HUDEP-2 (cell line): ENCODE measurements around the gene ACTR1A.
"Not testable (repeated sequence)": the region's sequence is repeated elsewhere in the genome, so short reads cannot be mapped to it uniquely, and the experiment has no call there.

Source experiments
- DNase-seq, 76 experiments: peaks; one replicate each; lab custom pipeline; 2025; ENCODE audit not compliant: unreplicated experiment in 76 of 76; lab: John Stamatoyannopoulos, UW

ACTR1A gene

DNA sequence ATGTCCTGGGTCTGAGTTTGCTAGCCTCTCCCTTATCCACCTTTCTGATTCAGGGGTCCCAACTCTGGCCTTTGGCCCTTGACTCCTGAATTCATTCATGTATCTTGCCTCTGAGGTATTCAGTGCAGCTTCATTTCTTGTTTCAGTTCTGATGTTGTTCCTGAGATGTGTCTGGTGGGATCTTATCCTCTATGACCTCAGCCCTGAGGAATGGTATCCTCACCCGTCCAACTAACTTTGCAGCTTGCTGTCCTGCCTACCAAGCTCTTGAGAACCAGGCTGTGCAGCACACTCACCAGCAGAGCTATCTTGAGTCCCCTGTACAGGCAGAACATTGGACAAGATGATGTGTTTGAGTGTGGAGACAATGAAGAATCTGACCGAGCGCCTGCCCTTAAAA is 15.0 kb upstream of the ACTR1A start:
- DNase-seq, result no peak

DNA sequence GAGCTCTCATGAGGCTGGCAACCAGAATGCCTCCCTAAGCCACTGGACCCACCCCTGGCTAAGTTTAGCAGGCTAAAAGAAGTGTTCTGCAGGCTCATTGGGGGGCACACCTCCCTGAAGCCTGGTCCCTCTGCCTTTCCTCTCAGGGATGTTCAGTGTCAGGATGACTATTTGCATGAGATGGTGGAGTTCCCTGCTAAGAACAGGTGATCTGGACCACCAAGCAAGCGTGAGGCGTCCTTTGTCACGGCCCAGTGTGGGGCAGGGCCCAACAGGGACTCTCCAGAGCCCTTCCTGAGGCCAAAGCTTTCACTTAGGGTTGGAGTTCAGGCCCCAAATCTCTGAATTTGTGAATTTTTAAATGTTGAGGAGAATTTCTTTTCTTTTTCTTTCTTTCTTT is 13.2 kb upstream of the ACTR1A start:
- DNase-seq, result no peak

DNA sequence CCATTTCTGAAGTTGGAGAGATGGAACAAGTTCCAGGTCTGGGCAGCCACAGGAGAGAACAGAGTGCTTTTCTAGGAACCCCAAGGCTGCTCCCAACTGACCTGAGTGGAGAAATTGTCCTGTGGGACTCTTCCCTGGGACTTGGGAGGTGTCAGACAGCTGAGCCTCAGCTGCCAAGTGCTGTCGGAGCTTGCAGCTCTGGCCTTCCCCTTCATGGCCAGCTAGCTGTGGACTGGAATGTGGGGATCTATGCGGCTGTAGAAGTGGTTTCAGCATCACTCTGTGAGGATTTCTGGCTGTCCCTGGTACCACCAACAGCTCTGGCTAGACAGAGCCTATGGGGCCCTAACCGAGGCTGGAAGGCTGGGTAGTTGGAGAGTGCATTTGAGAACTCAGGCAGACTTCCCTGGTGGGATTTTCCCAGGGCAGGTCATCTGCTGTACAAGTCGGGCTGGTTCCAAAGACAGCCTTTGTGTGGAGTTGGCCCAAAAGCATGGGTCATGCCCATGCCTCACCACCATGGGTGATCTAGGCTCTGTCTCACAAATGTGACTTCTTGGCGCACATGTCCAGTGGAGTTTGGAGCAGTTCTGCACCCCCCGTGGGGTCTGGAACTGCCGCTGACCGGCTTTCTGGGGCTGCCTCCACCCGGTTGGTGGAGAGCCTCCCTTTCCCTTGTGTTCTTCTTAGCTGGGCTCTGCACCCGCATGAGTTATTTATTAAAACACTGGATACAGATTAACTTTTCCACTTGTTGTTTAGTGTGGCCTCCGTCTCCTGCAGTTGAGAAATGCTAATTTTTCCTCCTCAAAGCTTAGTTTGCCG is 12.2 kb upstream of the ACTR1A start:
- DNase-seq, result no peak

DNA sequence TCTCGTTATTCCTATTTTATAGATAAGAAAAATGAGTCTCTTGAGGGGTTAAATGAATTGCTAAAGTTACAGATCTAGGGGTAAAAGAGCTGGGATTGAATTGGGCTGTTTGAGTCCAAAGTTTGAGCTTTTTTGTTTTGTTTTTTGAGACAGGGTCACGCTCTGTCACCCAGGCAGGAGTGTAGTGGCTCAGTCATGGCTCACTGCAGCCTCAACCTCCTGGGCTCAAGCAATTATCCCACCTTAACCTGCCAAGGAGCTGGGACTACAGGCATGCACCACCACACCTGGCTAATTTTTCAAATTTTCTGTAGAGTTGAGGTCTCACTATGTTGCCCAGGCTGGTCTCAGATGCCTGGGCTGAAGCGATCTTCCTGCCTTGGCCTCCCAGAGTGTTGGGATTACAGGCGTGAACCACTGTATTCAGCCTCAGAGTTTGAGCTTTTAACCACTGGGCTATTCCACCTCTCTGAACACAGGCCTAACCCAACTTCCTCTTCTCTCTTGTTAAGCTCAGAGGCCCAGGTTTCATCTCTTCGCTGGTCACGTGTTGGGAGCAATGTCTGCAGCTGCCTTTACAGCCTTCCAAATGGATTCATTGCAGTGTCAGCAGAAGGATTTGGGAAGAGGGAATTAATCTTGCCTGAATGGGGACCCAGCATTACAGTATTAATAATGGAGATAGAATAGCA is 9.2 kb upstream of the ACTR1A start:
- DNase-seq, result no peak

DNA sequence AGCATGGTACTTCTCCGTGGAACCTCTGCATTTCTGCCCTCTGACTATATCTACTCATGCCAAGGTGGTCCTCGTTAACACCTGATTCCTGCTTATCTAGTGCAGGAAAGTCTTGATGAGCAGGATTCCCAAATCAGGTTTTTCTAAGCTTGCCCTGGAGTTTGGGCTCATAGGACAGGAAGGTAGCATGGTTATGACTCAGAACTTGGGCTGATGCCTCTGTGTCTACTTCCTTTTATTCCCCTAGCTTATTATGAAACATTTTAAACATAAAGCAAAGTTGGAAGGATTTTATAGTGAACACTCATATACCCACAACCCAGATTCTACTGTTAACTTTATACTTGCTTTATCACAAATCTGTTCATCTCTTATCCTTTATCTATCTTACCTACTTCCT is 6.9 kb upstream of the ACTR1A start:
- DNase-seq, result no peak

DNA sequence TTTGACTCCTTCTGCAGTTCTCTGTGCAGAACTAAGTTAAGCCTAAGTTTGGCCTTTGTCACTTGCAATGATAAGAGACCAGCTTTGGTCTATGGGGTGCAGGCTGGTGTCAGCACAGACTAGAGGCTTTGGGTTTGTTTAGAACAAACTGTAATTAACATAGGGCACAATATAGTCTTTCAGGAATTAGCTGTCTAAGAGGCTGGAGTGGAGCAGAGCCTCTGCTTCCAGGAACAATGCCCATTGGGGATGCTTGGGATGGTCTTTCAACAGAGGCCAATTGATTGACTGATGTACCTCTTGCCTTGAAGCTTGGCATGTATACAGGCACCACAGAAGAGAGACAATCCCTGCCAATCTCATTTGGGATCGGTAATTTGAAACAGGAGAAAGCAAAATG is 6.0 kb upstream of the ACTR1A start:
- DNase-seq, result no peak

DNA sequence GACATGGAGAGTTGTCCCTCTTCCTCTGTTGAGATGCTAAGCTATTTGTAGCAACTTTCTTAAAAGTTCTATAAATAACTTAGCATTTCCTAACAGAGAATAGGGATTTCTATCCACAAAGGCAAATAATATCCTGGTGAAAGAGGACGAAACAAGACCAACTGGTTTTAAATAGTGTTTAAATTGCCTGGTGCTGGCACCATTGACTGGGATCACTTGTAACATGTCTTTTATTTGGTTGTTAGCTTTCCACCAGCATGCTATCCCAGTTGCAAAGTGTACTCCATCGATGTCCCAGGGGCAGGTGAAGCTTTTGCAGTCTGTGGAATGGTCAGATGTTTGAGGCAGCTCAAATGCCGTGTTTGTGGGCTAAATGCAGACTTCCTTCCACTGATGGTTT is 5.0 kb upstream of the ACTR1A start:
- no peak for DNase-seq

DNA sequence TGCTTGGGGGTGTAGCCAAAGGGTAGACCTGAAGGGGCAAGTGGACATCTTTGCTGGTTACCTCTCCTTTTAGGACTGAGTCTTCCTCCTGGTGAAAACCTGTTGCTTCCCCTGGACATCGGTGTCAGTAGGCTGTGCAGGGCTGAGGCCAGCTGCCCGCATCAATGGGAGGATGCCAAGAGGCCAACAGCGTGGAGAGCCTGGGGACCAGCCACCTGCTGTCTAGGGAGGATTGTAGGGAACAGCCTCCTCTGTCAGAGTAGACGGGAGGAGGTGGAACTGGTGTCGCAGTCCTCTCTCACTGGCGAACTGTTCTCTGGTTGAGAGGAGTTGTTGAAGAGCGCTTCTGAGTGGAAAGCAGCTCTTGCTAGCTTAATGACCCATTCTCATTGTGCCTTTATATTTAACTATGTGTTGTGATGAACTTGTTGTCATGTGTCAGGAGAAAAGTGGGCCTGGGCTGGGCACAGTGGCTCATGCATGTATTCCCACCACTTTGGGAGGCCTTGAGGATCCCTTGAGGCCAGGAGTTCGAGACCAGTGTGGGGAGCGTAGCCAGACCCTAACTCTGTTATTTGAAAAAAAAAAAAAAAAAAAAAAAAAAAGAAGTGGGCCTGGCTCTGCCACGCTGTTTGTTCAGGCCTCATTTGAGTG is 3.1 kb upstream of the ACTR1A start:
- no peak for DNase-seq

DNA sequence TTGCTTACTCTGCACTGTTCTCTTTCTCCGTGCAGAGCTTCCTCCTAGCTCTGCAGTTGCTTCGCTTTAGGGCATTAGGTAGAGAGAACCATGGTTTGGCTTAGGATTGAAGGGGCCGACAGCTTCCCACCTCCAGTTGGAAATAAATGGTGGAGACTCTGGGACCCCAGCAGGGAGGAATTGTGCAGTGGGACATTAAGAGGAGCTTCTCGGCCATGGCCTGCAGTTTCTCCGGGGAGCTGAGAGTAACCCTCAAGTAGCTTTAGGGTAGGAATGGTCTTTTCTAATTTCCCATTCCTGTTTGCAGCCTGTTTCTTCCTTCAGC is 2.4 kb upstream of the ACTR1A start:
- DNase-seq, result peak in 1 of 76 experiments; percentile 10

DNA sequence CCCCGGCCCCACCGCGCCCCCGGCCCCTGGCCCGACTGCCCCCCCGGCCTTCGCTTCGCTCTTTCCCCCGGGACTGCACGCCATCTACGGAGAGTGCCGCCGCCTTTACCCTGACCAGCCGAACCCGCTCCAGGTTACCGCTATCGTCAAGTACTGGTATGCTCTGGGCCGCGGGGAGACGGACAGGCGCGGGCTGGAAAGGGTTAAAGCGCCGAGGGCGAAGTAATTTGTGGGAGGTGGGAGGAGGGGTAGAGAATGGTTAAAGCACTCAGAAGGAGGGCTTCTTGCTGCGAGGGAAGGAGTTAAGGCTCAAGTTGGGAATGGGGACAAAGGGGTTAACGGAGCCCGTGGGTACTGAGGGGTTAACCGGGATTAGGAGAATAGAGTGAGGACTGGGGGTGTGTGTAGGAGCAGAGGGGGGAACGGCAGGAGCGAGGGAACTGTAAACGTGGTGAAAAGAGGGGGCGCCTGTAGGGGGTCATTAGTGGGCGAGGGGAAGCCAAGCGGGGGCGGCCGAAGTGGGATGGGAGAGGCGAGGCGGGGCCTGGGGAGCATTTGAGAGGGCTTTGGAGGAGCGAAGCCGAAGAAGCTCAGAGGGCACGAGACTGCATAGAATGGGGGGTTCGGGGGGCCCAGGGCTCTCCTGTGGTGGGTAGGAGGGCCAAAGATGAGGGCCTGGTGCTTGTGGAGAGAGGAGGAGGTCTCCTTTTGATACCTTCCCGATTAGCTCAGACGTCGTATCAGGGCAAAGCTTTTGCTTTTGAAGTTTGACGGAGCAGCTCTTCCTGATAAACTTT is 1.9 kb upstream of the ACTR1A start:
- DNase-seq, result peak in 18 of 76 experiments; percentile 5 to 39 (median 12)

DNA sequence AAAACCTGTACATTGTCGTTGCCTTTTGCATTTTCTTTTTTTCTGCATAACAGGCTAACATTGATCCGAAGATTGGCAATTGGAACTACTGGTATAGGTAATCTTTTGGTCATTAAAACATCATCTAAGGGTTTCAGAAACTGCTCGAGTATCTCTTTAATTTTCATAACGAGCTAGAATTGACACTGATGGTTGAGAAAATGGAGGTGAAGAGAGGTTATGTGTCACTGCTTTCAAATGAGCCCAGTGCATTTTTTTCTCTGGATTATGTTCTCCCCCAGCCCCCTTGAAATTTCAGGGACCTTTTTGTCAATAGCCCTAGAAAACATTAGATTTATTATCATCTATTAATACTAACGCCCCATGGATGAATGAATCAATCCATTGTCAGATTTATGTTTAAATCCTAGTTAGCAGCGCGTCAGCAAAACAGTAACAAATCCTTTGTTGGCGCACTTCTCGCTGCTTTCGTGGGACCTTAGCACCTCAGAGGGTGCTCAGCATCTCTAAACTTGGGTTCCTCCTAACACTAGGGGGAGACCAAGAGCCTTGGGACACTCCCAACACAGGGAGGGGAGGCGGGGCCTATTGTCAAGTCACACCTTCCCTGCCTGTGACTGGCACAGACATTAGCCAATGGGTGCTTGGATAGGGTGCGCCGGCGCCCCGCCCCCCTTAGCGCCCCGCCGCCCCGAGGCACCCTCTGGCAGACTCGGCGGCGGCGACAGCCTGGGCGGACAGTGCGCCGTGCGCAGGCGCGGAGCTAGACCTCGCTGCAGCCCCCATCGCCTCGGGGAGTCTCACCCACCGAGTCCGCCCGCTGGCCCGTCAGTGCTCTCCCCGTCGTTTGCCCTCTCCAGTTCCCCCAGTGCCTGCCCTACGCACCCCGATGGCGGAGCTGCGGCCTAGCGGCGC is 1.0 kb upstream of the ACTR1A start, which contains the start of gene SUFU:
TSS of gene SUFU (plus strand) at position 709 of the 915 bp plus-strand sequence. CDS start at position 890, 181 bp downstream.
- DNase-seq, result peak in 75 of 76 experiments; percentile 26 to 99 (median 96)

DNA sequence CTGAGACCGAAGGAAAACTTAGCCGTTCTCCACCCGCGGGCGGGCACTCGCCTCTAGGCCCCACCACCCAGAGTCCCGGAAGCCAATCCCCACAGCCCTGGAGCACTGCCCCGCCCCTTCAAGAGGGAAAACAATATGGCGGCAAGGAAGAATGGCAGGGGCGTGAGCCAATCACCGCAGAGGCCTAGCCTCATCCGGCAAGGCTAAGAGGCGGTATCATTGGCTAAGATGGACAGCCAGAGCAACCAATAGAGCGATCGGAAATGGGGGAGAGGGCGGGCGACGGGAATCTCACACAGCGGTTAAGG is 529 bp downstream of the ACTR1A start:
- DNase-seq, result peak in 75 of 76 experiments; percentile 88 to 99 (median 98)

DNA sequence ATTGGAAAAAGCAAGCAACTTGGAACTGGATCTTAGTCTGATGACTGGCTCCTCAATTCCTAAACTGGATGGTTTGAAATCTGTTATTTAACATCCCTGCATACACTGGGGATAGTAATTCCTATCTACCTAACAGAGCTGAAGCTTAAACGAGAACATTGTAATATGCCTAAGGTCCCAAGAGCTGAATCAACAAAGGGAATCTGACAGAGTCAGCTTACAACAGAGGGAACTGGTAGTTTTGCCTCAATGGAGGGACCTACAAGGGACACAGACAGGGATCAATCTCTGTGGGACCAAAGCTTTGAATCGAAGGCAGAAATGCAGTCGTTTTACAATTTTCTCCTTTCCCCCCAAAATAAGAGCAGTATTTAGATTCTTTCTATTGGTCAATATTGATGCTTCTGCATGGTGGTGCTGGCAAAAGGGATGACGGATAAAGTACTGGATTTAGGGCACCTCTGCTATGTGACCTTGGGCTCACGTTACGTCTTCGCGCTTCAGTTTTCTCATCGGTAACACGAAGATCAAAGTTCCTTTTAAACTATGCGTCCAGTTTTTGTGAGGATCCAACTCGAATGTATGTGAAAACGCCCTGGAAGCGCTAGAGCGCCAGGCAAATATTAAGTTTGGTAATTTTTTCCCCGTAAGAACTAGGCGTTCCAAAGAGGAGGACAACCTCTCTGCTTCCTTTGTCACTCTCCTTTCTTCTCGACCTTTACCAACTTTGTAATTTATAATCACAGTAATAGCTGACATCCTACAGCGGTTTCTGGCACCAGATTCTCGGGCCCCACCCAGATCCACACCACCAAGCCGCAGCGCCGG is 1.1 kb downstream of the ACTR1A start:
- DNase-seq, result no peak

DNA sequence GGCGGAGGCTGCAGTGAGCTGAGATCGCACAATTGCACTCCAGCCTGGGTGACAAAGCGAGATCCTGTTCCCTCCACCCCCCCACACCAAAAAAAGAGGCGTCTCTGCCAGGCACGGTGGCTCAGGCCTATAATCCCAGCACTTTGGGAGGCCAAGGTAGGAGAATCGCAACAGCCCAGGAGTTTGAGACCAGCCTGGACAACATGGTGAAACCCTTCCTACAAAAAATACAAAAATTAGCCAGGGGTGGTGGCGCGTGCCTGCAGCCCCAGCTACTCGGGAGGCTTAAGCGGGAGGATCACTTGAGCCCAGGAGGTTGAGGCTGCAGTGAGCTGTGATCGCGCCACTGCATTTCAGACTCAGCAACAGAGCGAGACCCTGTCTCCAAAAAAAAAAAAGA is 1.8 kb downstream of the ACTR1A start:
- DNase-seq, result not testable (repeated sequence)

DNA sequence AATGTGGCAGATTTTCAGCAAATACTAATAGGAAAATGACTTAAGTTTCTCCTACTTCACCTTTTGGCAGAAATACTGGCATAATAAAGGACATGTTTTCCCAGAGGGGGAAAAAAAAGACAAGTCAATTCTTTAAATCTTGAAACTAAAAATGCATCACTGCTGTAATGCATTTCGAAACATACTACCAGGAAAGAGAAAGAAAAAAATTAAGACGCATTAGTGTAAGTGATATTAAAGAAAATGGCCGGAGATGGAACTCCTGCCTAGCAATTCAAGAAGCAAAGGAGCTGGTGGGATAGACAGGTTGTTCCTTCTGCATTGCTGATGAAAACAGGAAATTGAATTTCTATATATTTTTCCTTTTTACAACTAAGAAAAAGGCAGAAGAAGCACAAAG is 3.2 kb downstream of the ACTR1A start:
- DNase-seq, result no peak

DNA sequence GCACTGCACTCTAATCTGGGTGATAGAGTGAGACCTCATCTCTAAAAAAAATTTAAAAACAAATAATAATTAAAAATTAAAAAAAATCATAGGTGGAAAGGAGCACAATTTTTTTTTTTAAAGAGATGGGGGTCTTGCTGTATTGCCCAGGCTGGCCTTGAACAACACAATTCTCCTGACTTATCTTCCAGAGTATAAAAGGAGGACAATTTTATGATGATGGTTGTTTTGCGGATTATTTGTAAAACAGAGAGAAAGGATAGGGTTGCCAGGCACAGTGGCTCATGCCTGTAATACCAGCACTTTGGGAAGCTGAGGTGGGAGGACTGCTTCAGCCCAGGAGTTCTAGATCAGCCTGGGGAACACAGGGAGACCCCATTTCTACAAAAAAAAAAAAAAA is 5.0 kb downstream of the ACTR1A start:
- DNase-seq, result no peak

DNA sequence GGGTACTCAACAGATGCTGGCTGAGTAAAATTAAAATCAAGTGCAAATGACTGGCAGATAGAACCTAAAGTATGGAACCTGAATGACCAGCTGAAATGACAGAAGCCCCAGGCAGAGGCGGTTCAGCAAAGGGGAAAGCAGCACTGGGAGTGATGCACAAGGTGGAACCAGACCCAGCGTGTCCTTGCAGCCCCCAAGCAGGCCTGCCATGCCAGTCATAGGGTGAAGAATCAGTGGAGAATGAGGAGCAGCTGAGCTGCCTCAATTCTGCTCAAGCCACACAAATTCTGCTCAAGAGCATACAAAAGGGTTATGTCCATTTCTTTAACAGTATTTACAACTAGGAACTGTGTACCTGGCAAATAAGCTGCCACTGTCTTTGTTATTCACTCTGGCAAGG is 8.7 kb downstream of the ACTR1A start:
- DNase-seq, result no peak

DNA sequence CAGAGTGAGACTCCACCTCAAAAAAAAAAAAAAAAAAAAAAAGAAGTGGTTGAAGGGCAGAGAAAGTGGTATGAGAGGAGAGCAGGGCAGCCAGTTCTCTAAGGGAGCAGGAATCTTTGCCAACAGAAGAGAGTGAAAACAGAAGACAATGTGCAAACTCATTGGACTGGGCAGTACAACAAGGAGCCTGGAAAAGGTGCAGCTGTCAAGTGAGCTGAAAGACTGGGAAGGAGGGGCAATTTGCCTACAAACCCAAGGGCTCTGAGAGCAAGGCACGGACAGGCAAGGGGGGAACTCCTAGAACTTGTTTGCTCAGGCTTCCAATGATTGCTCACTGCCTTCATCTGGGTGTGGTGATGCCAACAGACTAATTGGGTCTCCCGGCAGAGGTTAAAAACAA is 9.5 kb downstream of the ACTR1A start:
- peak in 1 of 76 experiments; percentile 8 for DNase-seq

DNA sequence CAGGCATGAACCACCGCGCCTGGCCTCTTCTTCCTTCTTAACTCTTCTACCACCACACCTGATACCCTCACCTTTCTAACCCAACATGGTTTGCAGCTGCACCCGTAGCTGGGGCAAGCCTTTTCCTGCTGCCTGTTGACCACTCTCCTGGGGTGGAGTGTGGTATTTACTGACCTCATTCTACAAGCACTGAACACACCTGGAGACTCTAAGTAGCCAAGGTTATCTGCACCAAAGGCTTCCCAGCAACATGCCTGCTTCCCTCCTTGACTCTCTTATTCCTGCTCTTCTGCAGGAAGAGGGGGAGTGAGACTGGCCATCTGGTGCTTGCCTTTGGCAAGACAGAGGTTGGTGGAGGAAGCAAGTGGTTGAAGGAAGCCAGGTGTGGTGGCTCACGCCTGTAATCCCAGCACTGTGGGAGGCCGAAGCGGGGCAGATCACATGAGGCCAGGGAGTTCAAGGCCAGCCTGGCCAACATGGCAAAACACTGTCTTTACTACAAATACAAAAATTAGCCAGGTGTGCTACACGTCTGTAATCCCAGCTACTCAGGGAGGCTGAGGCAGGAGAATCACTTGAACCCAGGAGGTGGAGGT is 10.1 kb downstream of the ACTR1A start:
- no peak for DNase-seq
